SK-N-SH (cell line): ENCODE results near the gene LRFN4. TPM values are rescaled to one million over a fixed set of nuclear protein-coding genes. Genes with fewer than 3 reads are reported as not detected.

Experiments
- CTCF ChIA-PET: fragments of 300-600, 350-600 bp; formaldehyde crosslinking; extraction: SDS; loops from one replicate; lab custom pipeline; 2021; lab: Yijun Ruan, JAX
- POLR2A ChIA-PET: fragments of 350-600 bp; sonication (Branson Sonifier 250); formaldehyde crosslinking; extraction: SDS; loops from one replicate; lab custom pipeline; 2020; ENCODE audit warnings: antibody characterized with exemption, inconsistent platforms; lab: Yijun Ruan, JAX
- DNase-seq: peaks from one replicate; pipeline ENCODE4 v3.0.0; 2012
- H2AFZ ChIP-seq: fragments of 200-600 bp; sonication (generic); 2 replicates; pipeline ENCODE4 v1.8.1; 2016; ENCODE audit warnings: antibody characterized with exemption, mild to moderate bottlenecking, low read depth
- H3F3A ChIP-seq: fragments of 200-600 bp; sonication (generic); replicated peaks from 2 replicates; pipeline ENCODE3; 2016; ENCODE audit warnings: antibody characterized with exemption, mild to moderate bottlenecking; ENCODE audit not compliant: insufficient read depth
- H3K27ac ChIP-seq, 2 experiments: fragments of 200-500 bp in 1 of 2; fragments of 200-600 bp in 1 of 2; sonication (Bioruptor generic) in 1 of 2; sonication (generic), shearing (Covaris generic) in 1 of 2; 2 replicates each; pipeline versions ENCODE4 v1.5.1 to v1.6.1; 2014 to 2016; ENCODE audit warnings: low read depth in 2 of 2, inconsistent platforms in 1 of 2, low read length in 1 of 2, mild to moderate bottlenecking in 1 of 2, mixed read lengths in 1 of 2
- H3K27me3 ChIP-seq: fragments of 200-600 bp; sonication (generic), shearing (Covaris generic); 2 replicates; pipeline ENCODE4 v1.6.1; 2016; ENCODE audit warnings: mixed run types; ENCODE audit not compliant: insufficient read depth
- H3K36me3 ChIP-seq, 2 experiments: fragments of 200-500 bp in 1 of 2; fragments of 200-600 bp in 1 of 2; sonication (Bioruptor generic) in 1 of 2; sonication (generic) in 1 of 2; replicated peaks in 1 of 2; 2 replicates each; pipeline versions ENCODE3 to v1.5.1; 2014 to 2016; ENCODE audit warnings: low read length in 1 of 2, mild to moderate bottlenecking in 1 of 2; ENCODE audit not compliant: insufficient read depth in 2 of 2, control insufficient read depth in 1 of 2
- H3K4me1 ChIP-seq, 2 experiments: fragments of 200-500 bp in 1 of 2; fragments of 200-600 bp in 1 of 2; sonication (Bioruptor generic) in 1 of 2; sonication (generic), shearing (Covaris generic) in 1 of 2; 2 replicates each; pipeline versions ENCODE4 v1.5.1 to v1.6.1; 2014 to 2016; ENCODE audit warnings: low read depth in 1 of 2, low read length in 1 of 2, mixed run types in 1 of 2; ENCODE audit not compliant: insufficient read depth in 2 of 2, control insufficient read depth in 1 of 2
- H3K4me2 ChIP-seq: fragments of 200-600 bp; sonication (generic), shearing (Covaris generic); 2 replicates; pipeline ENCODE4 v1.6.1; 2017; ENCODE audit warnings: mixed run types
- H3K4me3 ChIP-seq, 2 experiments: fragments of 200-500 bp in 1 of 2; fragments of 200-600 bp in 1 of 2; sonication (Bioruptor generic) in 1 of 2; sonication (generic), shearing (Covaris generic) in 1 of 2; 2 replicates each; pipeline versions ENCODE4 v1.5.1 to v1.8.1; 2014 to 2016; ENCODE audit warnings: low read depth in 2 of 2, inconsistent platforms in 1 of 2, low read length in 1 of 2, mild to moderate bottlenecking in 1 of 2, mixed read lengths in 1 of 2, moderate library complexity in 1 of 2
- H3K79me2 ChIP-seq: fragments of 200-600 bp; sonication (generic); 2 replicates; pipeline ENCODE4 v1.8.1; 2017; ENCODE audit warnings: mild to moderate bottlenecking; ENCODE audit not compliant: insufficient read depth
- H3K9ac ChIP-seq: fragments of 200-600 bp; sonication (generic); 2 replicates; pipeline ENCODE4 v1.6.1; 2017; ENCODE audit warnings: mixed run types
- H3K9me2 ChIP-seq: fragments of 200-600 bp; sonication (generic); 2 replicates; pipeline ENCODE4 v1.6.1; 2017; ENCODE audit warnings: mixed run types
- H3K9me3 ChIP-seq: fragments of 200-600 bp; sonication (generic); 2 replicates; pipeline ENCODE4 v1.6.1; 2017; ENCODE audit warnings: mixed run types, mild to moderate bottlenecking, moderate library complexity
- H4K20me1 ChIP-seq: fragments of 200-600 bp; sonication (generic); 2 replicates; pipeline ENCODE4 v1.6.1; 2017; ENCODE audit warnings: mild to moderate bottlenecking, mixed run types; ENCODE audit not compliant: insufficient read depth
- CHD2 ChIP-seq: fragments of 150-350 bp; IDR thresholded peaks from 2 replicates; pipeline ENCODE4 v1.6.1; 2018; ENCODE audit warnings: low read length; ENCODE audit not compliant: partially characterized antibody
- ELF1 ChIP-seq: IDR thresholded peaks from 2 replicates; pipeline ENCODE4 v1.4.0; 2012
- FOSL2 ChIP-seq: IDR thresholded peaks from 2 replicates; pipeline ENCODE4 v1.4.0; 2012; ENCODE audit warnings: low read depth, mild to moderate bottlenecking, moderate library complexity, borderline replicate concordance
- MEF2A ChIP-seq: IDR thresholded peaks from 2 replicates; pipeline ENCODE4 v1.4.0; 2012; ENCODE audit warnings: low read depth, borderline replicate concordance
- MXI1 ChIP-seq: IDR thresholded peaks from 2 replicates; pipeline ENCODE4 v1.6.1; 2012; ENCODE audit warnings: mild to moderate bottlenecking, low read depth, low read length, improper control_type of control experiment
- NFIC ChIP-seq: IDR thresholded peaks from 2 replicates; pipeline ENCODE4 v1.4.0; 2012; ENCODE audit warnings: borderline replicate concordance
- NRF1 ChIP-seq: IDR thresholded peaks from 2 replicates; pipeline ENCODE4 v1.6.1; 2012; ENCODE audit warnings: low read depth, mild to moderate bottlenecking, low read length
- RAD21 ChIP-seq: IDR thresholded peaks from 2 replicates; pipeline ENCODE4 v1.6.1; 2012; ENCODE audit warnings: mild to moderate bottlenecking, low read length
- RCOR1 ChIP-seq: fragments of 150-350 bp; IDR thresholded peaks from 2 replicates; pipeline ENCODE4 v1.6.1; 2017; ENCODE audit warnings: antibody characterized with exemption, low read length
- RFX5 ChIP-seq: IDR thresholded peaks from 2 replicates; pipeline ENCODE4 v1.6.1; 2012; ENCODE audit warnings: mild to moderate bottlenecking, improper control_type of control experiment, low read length
- RXRA ChIP-seq: IDR thresholded peaks from 2 replicates; pipeline ENCODE4 v1.4.0; 2012; ENCODE audit warnings: low read depth, mild to moderate bottlenecking, borderline replicate concordance
- SMC3 ChIP-seq: IDR thresholded peaks from 2 replicates; pipeline ENCODE4 v1.6.1; 2012; ENCODE audit warnings: low read depth, low read length, improper control_type of control experiment
- TAF1 ChIP-seq: IDR thresholded peaks from 2 replicates; pipeline ENCODE4 v1.6.1; 2012; ENCODE audit warnings: low read depth, mild to moderate bottlenecking, low read length, moderate library complexity, borderline replicate concordance
- TCF12 ChIP-seq: IDR thresholded peaks from 2 replicates; pipeline ENCODE4 v1.4.0; 2012
- YY1 ChIP-seq: IDR thresholded peaks from 2 replicates; pipeline ENCODE4 v1.4.0; 2012; ENCODE audit warnings: low read depth, mild to moderate bottlenecking
- WGBS: methylation state at CpG from one replicate; pipeline ENCODE4 v1.1.6; 2017; ENCODE audit warnings: low lambda C conversion rate; 5-methylcytosine and 5-hydroxymethylcytosine counted together
- polyA plus RNA-seq, 3 experiments: library from polyadenylated mRNA; depleted of rRNA; stranded (reverse); fragments of >200 nt; gene quantifications; 2 replicates each; pipeline ENCODE4 v1.2.3, GENCODE V29; 2012
- TF ChIP-seq, protein P1 (sequence below): IDR thresholded peaks from 2 replicates; pipeline ENCODE4 v1.6.1; 2012; ENCODE audit warnings: mild to moderate bottlenecking, low read depth, low read length, moderate library complexity
- TF ChIP-seq, protein P2 (sequence below): IDR thresholded peaks from 2 replicates; pipeline ENCODE4 v1.4.0; 2012; ENCODE audit warnings: low read depth, borderline replicate concordance
- TF ChIP-seq, protein P3 (sequence below): fragments of 150-350 bp; IDR thresholded peaks from 2 replicates; pipeline ENCODE4 v1.6.1; 2016; ENCODE audit warnings: mild to moderate bottlenecking, low read depth, low read length
- TF ChIP-seq, protein P4 (sequence below): IDR thresholded peaks from 2 replicates; pipeline ENCODE4; 2012

Gene LRFN4
- polyA plus RNA-seq, 1 of the 3 experiments (the other 2 are of a cell fraction) = 15.9 TPM

DNA sequence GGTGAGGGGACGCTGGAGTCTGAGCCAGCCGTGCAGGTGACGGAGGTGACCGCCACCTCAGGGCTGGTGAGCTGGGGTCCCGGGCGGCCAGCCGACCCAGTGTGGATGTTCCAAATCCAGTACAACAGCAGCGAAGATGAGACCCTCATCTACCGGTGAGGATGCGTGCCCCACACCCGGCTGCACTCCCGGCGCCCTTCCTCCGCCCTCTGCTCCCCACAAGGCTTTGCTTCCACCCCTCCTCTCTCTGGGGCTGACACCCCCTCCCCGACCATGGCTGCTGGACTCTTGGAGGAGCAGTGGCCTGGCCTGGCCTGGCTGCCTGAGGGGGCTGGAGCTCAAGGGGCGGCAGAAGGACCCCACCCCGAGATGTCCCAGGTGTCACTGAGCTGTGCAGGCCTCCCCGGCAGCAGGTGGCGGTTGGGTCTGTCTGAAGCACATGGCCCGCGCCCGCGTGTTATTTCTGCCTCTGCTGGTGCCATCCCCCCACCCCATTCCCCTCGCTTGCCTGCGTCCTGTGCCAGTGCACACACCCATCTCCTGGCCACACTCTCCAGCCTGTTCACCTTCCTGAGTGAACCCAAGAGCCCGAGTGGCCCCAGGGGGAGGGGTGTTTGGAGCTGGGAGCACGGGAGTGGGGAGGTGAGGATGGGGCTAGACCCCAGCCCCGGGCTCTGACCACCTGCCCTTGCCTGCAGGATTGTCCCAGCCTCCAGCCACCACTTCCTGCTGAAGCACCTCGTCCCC is 2.2 kb downstream of the LRFN4 start:
- Histone ChIP-seq H3F3A (no peaks in the 10 kb centered on the region), H3K9me3 (no peaks in the 10 kb centered on the region), H4K20me1 (no peaks in the 10 kb centered on the region), H3K9me2 (no peaks in the 10 kb centered on the region)
- CTCF ChIA-PET = no interaction called here
- TF ChIP-seq MXI1 (no peak), TCF12 (no peak), RXRA (no peak), RFX5 (no peak), TAF1 (no peak), CHD2 (no peak), SMC3 (no peak), FOSL2 (no peak), RAD21 (no peak), ELF1 (no peak), RCOR1 (no peak), NRF1 (no peak), MEF2A (no peak), YY1 (no peak), NFIC (no peak)
- TF ChIP-seq, protein P1, sequence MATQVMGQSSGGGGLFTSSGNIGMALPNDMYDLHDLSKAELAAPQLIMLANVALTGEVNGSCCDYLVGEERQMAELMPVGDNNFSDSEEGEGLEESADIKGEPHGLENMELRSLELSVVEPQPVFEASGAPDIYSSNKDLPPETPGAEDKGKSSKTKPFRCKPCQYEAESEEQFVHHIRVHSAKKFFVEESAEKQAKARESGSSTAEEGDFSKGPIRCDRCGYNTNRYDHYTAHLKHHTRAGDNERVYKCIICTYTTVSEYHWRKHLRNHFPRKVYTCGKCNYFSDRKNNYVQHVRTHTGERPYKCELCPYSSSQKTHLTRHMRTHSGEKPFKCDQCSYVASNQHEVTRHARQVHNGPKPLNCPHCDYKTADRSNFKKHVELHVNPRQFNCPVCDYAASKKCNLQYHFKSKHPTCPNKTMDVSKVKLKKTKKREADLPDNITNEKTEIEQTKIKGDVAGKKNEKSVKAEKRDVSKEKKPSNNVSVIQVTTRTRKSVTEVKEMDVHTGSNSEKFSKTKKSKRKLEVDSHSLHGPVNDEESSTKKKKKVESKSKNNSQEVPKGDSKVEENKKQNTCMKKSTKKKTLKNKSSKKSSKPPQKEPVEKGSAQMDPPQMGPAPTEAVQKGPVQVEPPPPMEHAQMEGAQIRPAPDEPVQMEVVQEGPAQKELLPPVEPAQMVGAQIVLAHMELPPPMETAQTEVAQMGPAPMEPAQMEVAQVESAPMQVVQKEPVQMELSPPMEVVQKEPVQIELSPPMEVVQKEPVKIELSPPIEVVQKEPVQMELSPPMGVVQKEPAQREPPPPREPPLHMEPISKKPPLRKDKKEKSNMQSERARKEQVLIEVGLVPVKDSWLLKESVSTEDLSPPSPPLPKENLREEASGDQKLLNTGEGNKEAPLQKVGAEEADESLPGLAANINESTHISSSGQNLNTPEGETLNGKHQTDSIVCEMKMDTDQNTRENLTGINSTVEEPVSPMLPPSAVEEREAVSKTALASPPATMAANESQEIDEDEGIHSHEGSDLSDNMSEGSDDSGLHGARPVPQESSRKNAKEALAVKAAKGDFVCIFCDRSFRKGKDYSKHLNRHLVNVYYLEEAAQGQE = no peak
- TF ChIP-seq, protein P2, sequence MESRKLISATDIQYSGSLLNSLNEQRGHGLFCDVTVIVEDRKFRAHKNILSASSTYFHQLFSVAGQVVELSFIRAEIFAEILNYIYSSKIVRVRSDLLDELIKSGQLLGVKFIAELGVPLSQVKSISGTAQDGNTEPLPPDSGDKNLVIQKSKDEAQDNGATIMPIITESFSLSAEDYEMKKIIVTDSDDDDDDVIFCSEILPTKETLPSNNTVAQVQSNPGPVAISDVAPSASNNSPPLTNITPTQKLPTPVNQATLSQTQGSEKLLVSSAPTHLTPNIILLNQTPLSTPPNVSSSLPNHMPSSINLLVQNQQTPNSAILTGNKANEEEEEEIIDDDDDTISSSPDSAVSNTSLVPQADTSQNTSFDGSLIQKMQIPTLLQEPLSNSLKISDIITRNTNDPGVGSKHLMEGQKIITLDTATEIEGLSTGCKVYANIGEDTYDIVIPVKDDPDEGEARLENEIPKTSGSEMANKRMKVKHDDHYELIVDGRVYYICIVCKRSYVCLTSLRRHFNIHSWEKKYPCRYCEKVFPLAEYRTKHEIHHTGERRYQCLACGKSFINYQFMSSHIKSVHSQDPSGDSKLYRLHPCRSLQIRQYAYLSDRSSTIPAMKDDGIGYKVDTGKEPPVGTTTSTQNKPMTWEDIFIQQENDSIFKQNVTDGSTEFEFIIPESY = no peak
- TF ChIP-seq, protein P3, sequence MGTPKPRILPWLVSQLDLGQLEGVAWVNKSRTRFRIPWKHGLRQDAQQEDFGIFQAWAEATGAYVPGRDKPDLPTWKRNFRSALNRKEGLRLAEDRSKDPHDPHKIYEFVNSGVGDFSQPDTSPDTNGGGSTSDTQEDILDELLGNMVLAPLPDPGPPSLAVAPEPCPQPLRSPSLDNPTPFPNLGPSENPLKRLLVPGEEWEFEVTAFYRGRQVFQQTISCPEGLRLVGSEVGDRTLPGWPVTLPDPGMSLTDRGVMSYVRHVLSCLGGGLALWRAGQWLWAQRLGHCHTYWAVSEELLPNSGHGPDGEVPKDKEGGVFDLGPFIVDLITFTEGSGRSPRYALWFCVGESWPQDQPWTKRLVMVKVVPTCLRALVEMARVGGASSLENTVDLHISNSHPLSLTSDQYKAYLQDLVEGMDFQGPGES = no peak
- TF ChIP-seq, protein P4, sequence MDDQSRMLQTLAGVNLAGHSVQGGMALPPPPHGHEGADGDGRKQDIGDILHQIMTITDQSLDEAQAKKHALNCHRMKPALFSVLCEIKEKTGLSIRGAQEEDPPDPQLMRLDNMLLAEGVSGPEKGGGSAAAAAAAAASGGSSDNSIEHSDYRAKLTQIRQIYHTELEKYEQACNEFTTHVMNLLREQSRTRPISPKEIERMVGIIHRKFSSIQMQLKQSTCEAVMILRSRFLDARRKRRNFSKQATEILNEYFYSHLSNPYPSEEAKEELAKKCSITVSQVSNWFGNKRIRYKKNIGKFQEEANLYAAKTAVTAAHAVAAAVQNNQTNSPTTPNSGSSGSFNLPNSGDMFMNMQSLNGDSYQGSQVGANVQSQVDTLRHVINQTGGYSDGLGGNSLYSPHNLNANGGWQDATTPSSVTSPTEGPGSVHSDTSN = no peak
- TF ChIP-seq, all 33 proteins: peak for 0
- no peak overlapping the region for H3K9ac ChIP-seq
- H3K79me2 ChIP-seq = peaks cover 14% of the 10 kb centered on the region
- no peak overlapping the region for H3K4me3 ChIP-seq
- no peak overlapping the region for H3K27ac ChIP-seq
- no peaks in the 10 kb centered on the region for H3K27me3 ChIP-seq
- no peak overlapping the region for H2AFZ ChIP-seq
- peaks cover 0 to 10% of the 10 kb centered on the region in 2 experiments; a peak in 2 of 4 replicates for H3K4me1 ChIP-seq
- POLR2A ChIA-PET = no interaction called here
- peaks cover 0 to 2% of the 10 kb centered on the region in 2 experiments for H3K36me3 ChIP-seq
- WGBS = 92% methylated on average over 22 of the region's 29 CpGs
- DNase-seq = no peak
- no peak overlapping the region for H3K4me2 ChIP-seq
